ENCODE measurements around the gene NEK10. TPM values are rescaled to one million over a fixed set of nuclear protein-coding genes. Genes with fewer than 3 reads are reported as not detected.

The NEK10 gene
- total RNA-seq, 1 experiment from 2014 or later, result 0.66 TPM

DNA sequence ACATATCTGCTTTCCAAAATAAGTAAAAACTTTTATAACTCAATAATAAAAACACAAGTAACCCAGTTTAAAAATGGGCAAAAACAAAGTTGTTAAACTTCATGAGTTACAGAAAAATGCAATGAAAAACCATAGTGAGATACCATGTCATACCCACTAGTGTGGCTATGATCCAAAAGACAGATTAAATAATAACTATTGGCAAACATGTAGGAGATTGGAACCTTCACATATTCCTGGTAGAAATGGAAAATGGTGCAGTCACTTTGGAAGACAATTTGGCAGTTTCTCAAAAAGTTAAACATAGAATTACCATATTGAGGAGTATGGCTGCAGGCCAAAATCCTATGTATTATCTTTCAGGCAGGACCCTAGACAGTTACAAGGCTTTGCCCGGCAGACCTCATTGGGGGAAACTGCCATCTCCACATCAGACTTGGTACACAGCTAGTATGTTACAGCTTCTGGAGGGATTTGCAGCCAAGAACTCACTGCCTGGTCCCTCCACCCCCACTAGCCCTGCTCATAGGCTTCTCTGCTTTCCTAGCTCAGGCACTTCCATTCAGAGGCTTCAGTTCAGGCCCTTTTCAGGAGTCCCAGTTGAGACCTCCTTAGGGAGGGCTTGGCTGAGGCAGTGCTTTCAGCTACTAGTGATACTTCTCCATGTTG is 147.8 kb downstream of the NEK10 start:
- H2BK20ac ChIP-seq (ENCODE audit: low read depth, low read length, poor library complexity, severe bottlenecking), result no peak overlapping the region
- H3K4me1 Mint-ChIP-seq, result peaks cover 3 to 7% of the 10 kb centered on the region in 2 experiments
- H3K56ac ChIP-seq (ENCODE audit: insufficient read length, low read depth, low read length), result no peak overlapping the region
- H2BK120ac ChIP-seq (ENCODE audit: low read depth, low read length, poor library complexity, severe bottlenecking), result no peak overlapping the region
- no CpG with 5 or more reads among the region's 1 CpG for WGBS (ENCODE audit: extremely low coverage, insufficient read length, low lambda C conversion rate)
- no peaks in the 10 kb centered on the region for H3K27me3 Mint-ChIP-seq (ENCODE audit: low read depth)
- H3K79me2 ChIP-seq (ENCODE audit: insufficient read depth, low read length), result no peaks in the 10 kb centered on the region
- TF ChIP-seq, protein P1, sequence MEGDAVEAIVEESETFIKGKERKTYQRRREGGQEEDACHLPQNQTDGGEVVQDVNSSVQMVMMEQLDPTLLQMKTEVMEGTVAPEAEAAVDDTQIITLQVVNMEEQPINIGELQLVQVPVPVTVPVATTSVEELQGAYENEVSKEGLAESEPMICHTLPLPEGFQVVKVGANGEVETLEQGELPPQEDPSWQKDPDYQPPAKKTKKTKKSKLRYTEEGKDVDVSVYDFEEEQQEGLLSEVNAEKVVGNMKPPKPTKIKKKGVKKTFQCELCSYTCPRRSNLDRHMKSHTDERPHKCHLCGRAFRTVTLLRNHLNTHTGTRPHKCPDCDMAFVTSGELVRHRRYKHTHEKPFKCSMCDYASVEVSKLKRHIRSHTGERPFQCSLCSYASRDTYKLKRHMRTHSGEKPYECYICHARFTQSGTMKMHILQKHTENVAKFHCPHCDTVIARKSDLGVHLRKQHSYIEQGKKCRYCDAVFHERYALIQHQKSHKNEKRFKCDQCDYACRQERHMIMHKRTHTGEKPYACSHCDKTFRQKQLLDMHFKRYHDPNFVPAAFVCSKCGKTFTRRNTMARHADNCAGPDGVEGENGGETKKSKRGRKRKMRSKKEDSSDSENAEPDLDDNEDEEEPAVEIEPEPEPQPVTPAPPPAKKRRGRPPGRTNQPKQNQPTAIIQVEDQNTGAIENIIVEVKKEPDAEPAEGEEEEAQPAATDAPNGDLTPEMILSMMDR (conservative IDR thresholded peaks at IDR 0.05), result no peak
- H3K4ac ChIP-seq (ENCODE audit: low read depth, low read length), result no peak overlapping the region
- no peak overlapping the region for H2AFZ ChIP-seq (ENCODE audit: low read length)
- H3K14ac ChIP-seq (ENCODE audit: insufficient read depth, low read length), result no peak overlapping the region
- H4K8ac ChIP-seq (replicated peaks; ENCODE audit: insufficient read length, low read depth, low read length), result no peak overlapping the region
- H3K36me3 Mint-ChIP-seq (ENCODE audit: insufficient read depth in 1 of 3, low read depth in 3 of 3), result no peaks in the 10 kb centered on the region
- no peak overlapping the region for H3K4me2 ChIP-seq (ENCODE audit: insufficient read depth, insufficient read length, low read length)
- no peak overlapping the region for H3K27ac Mint-ChIP-seq
- H4K20me1 ChIP-seq (ENCODE audit: control insufficient read depth, insufficient read depth, insufficient read length), result no peaks in the 10 kb centered on the region
- no peaks in the 10 kb centered on the region for H3K9me3 ChIP-seq (ENCODE audit: control insufficient read depth, low read depth, low read length)
- no peak overlapping the region for H2BK12ac ChIP-seq (ENCODE audit: insufficient read length, low read depth, low read length)
- no peaks in the 10 kb centered on the region for H3K23me2 ChIP-seq (ENCODE audit: insufficient read length, low read depth, low read length, poor library complexity, severe bottlenecking)
- H3K18ac ChIP-seq (ENCODE audit: insufficient read length, low read depth, low read length), result no peak overlapping the region
- H2AK5ac ChIP-seq (ENCODE audit: insufficient read length, low read length), result no peak overlapping the region
- H2BK15ac ChIP-seq (ENCODE audit: low read depth, low read length), result no peak overlapping the region
- no peak overlapping the region for H3T11ph ChIP-seq (ENCODE audit: low read length)
- no peak overlapping the region for H3K27ac ChIP-seq (ENCODE audit: insufficient read length, low read depth, low read length)
- H3K4me1 ChIP-seq (ENCODE audit: insufficient read depth, low read length), result no peaks in the 10 kb centered on the region
- no peak overlapping the region for H3K9ac ChIP-seq (ENCODE audit: extremely low read depth, insufficient read length, low read length)
- no peak for DNase-seq
- H3K27me3 ChIP-seq (ENCODE audit: insufficient read depth, low read length), result no peaks in the 10 kb centered on the region
- H2BK5ac ChIP-seq (ENCODE audit: insufficient read length, low read length), result no peak overlapping the region
- no peak overlapping the region for H4K91ac ChIP-seq (ENCODE audit: insufficient read length, low read depth, low read length)
- no peak overlapping the region for H3K4me3 Mint-ChIP-seq
- no peak overlapping the region for H4K5ac ChIP-seq (ENCODE audit: insufficient read length, low read depth, low read length)
- no peak overlapping the region for H3K23ac ChIP-seq (ENCODE audit: insufficient read length, low read depth, low read length)
- peaks cover 0 to 3% of the 10 kb centered on the region in 2 experiments; a peak in 2 of 5 replicates for H3K9me3 Mint-ChIP-seq
- H3K79me1 ChIP-seq (ENCODE audit: insufficient read depth, low read depth, low read length, poor library complexity, severe bottlenecking), result no peaks in the 10 kb centered on the region

All from H9 (cell line).